HG03457 (cell line): ENCODE results near the gene IER5.
"Not testable (repeated sequence)": the region's sequence is repeated elsewhere in the genome, so short reads cannot be mapped to it uniquely, and the experiment has no call there.

Source experiments
- ATAC-seq: cut with Tn5 transposase; IDR thresholded peaks from one replicate; pipeline ENCODE4 v1.9.1; 2021; ENCODE audit warnings: moderate number of reproducible peaks; ENCODE audit not compliant: unreplicated experiment

The IER5 gene

GRCh38 chr1:181088079-181089016 lies at the start of gene IER5:
TSS of gene IER5 (plus strand) at chr1:181088700. CDS start at chr1:181088903, 203 bp downstream.
- peak; percentile 50 for ATAC-seq

DNA sequence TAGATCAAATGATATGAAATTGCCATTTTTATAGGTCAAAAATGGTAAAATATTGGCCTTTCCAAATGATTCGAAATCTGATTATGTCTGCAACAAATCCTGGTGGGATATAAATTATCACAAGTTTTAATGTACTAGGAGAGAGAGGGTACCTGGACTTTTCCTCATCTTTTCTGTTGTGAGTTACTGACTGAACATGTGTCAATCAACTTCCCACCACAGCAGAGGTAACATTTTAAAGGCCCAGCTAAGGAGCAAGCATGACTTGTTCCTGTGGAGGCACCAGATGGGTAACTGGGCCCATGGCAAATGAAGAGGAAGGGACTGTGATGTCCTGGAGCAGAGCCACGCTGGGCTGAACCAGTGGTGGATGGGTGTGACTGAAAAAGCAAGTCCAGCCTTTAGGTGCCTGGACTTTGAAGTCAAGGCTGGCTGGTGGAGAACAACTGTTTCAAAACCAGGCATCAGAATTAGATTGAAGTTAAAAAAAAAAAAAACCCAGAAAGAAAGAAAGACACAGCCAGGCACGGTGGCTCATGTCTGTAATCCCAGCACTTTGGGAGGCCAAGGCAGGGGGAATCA lies 48.1 kb upstream of the IER5 start:
- no peak for ATAC-seq

DNA sequence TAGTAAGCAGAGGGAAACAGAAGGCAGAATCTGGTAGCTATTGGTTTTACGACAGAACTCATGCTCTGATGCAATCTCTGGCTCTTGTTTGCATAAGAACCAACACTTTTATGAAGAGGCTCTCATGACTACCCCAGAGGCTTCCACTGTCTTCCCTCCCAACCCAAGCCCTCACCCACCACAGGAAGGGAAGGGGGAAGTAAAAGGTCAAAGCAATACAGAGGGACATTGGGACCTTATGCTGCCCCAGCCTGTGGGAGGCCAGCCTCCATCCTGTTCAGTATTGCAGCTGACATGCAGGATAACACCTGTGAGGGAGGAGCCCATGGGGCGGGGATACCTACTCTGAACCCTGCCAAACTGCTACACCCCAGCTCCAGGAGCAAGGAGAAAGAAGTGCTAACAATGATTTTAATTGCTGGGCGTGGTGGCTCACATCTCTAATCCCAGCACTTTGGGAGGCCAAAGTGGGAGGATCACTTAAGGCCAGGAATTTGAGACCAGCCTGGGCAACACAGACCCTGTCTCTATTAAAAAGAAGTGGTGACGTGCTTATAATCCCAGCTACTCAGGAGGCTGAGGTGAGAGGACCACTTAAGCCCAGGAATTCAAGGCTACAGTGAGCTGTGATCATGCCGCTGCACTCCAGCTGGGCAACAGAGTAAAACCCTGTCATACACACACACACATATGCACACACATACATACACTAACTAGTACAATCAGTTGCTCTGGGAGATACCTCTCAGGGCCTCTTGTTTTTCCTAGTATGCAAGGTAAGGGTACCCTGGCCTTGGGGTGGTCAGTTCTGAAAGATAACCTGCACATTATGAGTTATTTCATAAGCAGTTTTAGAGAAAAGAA lies 45.2 kb upstream of the IER5 start:
- ATAC-seq, result no peak

GRCh38 chr1:181044449-181044966 lies 44.0 kb upstream of the IER5 start:
- ATAC-seq, result peak; percentile 79

GRCh38 chr1:181045946-181046345 lies 42.6 kb upstream of the IER5 start:
- ATAC-seq, result not testable (repeated sequence)

DNA sequence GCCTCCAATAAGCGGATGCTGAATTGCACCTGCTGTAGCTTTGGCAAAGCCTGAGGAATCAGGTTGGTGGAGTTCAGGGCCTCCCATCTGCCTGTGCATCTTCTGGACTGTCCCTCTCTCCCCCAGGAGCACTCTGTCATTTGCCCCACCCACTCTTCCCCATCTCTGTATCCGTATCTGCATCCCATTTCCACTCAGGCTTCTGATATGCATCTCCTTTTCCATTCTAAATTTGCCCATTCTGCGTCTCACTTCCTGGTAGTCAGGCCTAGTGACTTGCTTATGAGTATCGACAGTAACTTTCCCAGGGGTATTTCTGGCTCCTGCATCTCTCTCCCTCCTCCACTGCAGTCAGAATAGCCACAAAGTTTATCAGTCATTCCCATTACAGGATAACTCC lies 39.1 kb upstream of the IER5 start:
- no peak for ATAC-seq

GRCh38 chr1:181050922-181051321 lies 37.6 kb upstream of the IER5 start:
- ATAC-seq, result no peak

DNA sequence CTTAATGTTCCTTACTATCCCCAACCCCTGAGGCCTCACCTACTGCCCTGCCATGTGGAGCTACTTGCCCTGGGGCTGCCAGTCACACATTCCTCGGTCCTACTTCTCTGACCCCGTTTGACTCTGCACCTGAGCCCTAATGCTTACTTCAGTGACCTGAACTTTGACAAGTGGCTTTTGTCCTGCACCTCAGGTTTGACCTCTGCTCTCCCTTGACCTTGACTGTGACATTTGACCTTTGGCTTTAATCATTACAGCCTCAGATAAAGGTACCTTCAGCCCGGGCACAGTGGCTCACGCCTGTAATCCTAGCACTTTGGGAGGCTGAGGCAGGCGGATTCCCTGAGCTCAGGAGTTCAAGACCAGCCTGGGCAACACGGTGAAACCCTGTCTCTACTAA lies 31.9 kb upstream of the IER5 start:
- no peak for ATAC-seq

- no peak for ATAC-seq
Observed at GRCh38 chr1:181057079-181057478, 31.4 kb upstream of the IER5 start.

DNA sequence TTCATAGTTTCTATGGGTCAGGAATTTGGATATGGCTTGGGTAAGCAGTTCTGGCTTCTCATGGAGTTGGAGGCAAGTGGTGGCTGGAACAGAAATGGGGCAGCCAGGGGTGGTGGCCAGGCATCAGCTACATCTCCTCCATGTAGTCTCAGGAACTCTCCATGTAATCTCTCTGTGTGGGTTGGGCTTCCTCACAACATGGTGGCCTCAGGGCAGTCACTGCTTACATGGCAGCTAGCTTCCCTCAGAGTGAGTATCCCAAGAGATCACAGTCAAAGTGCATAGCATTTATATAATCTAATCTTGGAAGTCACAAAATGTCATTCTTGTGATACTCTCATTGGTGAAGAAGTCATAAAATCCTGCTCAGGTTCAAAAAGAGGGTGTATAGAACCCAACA lies 29.1 kb upstream of the IER5 start:
- no peak for ATAC-seq

GRCh38 chr1:181060066-181060465 lies 28.4 kb upstream of the IER5 start:
- no peak for ATAC-seq

DNA sequence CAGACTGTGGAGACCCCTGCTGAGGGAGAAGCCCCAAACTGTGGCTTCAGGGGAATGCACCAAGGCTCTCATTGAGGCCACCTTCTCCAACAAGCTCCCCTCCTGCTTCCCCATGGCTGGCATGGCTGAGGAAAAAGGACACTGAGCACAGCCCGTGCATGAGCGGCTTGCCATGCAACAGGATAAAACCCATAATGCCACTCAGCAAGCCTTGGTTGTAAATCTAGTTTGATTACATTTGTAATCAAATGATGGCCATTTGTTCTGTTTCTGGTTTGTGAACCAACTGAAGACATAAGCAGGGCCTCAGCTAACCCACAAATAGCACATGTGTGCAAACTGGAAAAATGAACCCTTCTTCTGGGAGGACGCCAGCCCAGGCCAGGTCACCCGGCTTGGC lies 27.6 kb upstream of the IER5 start:
- not testable (repeated sequence) for ATAC-seq

DNA sequence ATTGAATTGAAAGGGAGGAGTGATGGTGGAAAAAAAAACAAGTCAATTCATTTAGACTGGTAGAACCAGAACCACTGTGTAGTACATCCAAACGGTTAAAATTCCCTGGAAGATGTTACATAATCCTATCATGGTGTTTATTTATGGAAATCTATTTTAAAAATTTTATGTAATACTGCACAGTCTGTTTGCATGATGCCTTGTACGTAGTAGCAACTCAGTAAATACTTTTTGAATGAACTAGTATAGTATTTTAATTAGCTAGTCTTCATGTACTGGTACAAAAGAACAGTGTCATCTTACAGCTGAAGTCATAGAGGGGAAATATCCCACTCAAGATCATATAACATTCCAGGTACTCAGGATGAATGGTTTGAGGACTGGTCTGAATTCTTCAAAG lies 27.0 kb upstream of the IER5 start:
- ATAC-seq, result no peak

GRCh38 chr1:181061891-181062835 lies 26.3 kb upstream of the IER5 start:
- peak; percentile 86 for ATAC-seq

- peak; percentile 44 for ATAC-seq
Observed at GRCh38 chr1:181062836-181063428, 25.6 kb upstream of the IER5 start.

- ATAC-seq, result no peak
Observed at GRCh38 chr1:181064011-181064623, 24.4 kb upstream of the IER5 start.

- ATAC-seq, result no peak
Observed at GRCh38 chr1:181064702-181065101, 23.8 kb upstream of the IER5 start.

DNA sequence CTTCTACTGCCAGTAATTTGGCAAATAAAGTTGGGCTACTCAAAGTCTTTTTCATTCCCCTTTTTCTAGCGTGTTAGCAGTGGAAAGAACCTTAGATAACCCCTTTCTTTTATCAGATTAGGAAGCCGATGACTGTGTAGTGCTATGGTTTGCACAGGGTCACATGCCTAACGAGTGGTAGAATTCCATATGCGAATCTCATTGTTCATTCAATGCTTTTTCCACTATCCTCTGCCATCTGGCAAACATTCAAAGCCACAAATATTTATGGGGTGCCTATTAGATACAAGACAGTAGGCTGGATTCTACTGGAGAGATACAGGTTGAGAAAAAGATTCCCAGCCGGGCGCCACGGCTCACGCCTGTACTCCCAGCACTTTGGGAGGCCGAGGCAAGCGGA lies 14.9 kb upstream of the IER5 start:
- ATAC-seq, result no peak

DNA sequence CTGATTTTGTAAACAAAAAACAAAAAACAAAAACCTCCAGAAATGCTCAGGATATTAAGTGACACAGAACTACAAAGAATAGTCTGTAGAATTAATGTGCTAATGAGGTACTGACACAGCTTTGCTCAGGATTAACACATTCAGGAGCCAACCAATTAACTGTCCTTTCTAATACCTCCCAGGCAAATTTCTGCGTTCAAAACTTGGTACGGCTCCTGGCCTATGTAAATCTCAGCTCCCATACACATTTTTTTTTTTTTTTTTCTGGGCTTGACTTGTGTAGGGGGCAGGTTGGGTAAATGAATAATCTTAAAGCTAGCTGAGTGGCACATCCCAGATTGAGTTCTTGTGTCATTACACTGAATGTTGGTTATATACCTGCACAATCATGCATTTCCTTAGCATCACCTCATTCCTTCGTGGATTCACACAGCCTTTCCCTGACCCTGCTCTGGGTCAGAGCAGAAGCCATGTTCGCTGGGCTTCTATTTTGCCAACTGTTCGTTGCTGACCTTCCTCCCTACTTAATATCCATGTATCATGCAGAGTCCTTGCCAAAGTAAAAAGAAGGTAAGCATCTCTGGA lies 12.6 kb upstream of the IER5 start:
- no peak for ATAC-seq
